Prostate gland (tissue), 2 donors: ENCODE measurements around the gene BMP2K. TPM values are rescaled to one million over a fixed set of nuclear protein-coding genes. Genes with fewer than 3 reads are reported as not detected.
A peak's percentile ranks its signal among the peaks of the same experiment; 100 is the strongest.

Experiments
- DNase-seq: peaks from one replicate; pipeline ENCODE4 v3.0.0-alpha.2; 2019; ENCODE audit warnings: low spot score
- H3K27ac ChIP-seq, 2 donors: fragments of 200-600 bp; sonication (generic); 2 replicates each; pipeline ENCODE4 v1.5.1; 2017 to 2019
- H3K27me3 ChIP-seq: fragments of 200-600 bp; sonication (generic); replicated peaks from 2 replicates; pipeline ENCODE4 v1.5.1; 2019; ENCODE audit not compliant: insufficient read depth
- H3K36me3 ChIP-seq, 2 donors: fragments of 200-600 bp; sonication (generic); 1 replicate in 1 of 2; 2 replicates in 1 of 2; pipeline versions ENCODE4 v1.5.1 to v1.8.1; 2017 to 2019
- H3K4me1 ChIP-seq: fragments of 200-600 bp; sonication (generic); replicated peaks from 2 replicates; pipeline ENCODE4 v1.5.1; 2019
- H3K4me3 ChIP-seq, 2 donors: fragments of 200-600 bp; sonication (generic); 2 replicates each; pipeline ENCODE4 v1.5.1; 2017 to 2019
- H3K9me3 ChIP-seq: fragments of 200-600 bp; sonication (generic); 2 replicates; pipeline ENCODE4 v1.5.1; 2017
- CTCF ChIP-seq, 4 experiments: fragments of 200-600 bp in 2 of 4; fragments of 450-650 bp in 2 of 4; sonication (generic) in 2 of 4; IDR thresholded peaks; 1 replicate in 3 of 4; 2 replicates in 1 of 4; pipeline ENCODE4 v1.5.1; 2016 to 2019; ENCODE audit warnings: antibody characterized with exemption in 4 of 4, mild to moderate bottlenecking in 2 of 4, moderate library complexity in 2 of 4
- POLR2A ChIP-seq: fragments of 450-650 bp; IDR thresholded peaks from one replicate; pipeline ENCODE4 v1.6.1; 2016; ENCODE audit warnings: antibody characterized with exemption, mild to moderate bottlenecking
- POLR2AphosphoS5 ChIP-seq: sonication (generic); formaldehyde crosslinking; IDR thresholded peaks from one replicate; pipeline ENCODE4 v1.6.1; 2017; ENCODE audit warnings: antibody characterized with exemption
- WGBS: methylation state at CpG from one replicate; pipeline ENCODE4 v1.1.5; 2018; 5-methylcytosine and 5-hydroxymethylcytosine counted together
- intact Hi-C: fragments of 100-400 bp; cut with DNase I; formaldehyde crosslinking; loops from one replicate; pipeline ENCODE4 v1.14.2; 2022
- total RNA-seq, 2 donors: library from RNA; depleted of rRNA; stranded (reverse); fragments of >200 nt; gene quantifications; one replicate each; pipeline ENCODE4 v1.1.0, GENCODE V29; 2016

BMP2K gene
- total RNA-seq, 2 donors from 2014 or later: 12.6 to 68.9 TPM

- WGBS: 94% methylated on average over 6 of the region's 6 CpGs
- DNase-seq: no peak
- Histone ChIP-seq H3K9me3 (no peaks in the 10 kb centered on the region), H3K27me3 (no peaks in the 10 kb centered on the region), H3K4me1 (no peaks in the 10 kb centered on the region), H3K36me3 (peaks cover 0 to 3% of the 10 kb centered on the region in 2 donors), H3K4me3 (no peak overlapping the region), H3K27ac (no peak overlapping the region)
- TF ChIP-seq POLR2A (no peak), CTCF (IDR thresholded peaks at IDR 0.05) (no peak), POLR2AphosphoS5 (no peak)
- intact Hi-C loops: no loop called here
Measured at GRCh38 chr4:78930016-78930629, 154.0 kb downstream of the BMP2K start.

GRCh38 chr4:78936989-78937388 is 160.8 kb downstream of the BMP2K start:
- TF ChIP-seq POLR2A (no peak), CTCF (IDR thresholded peaks at IDR 0.05) (no peak), POLR2AphosphoS5 (no peak)
- WGBS: 65% methylated on average over 4 of the region's 4 CpGs

GRCh38 chr4:78937837-78938236 is 161.7 kb downstream of the BMP2K start:
- no peak for DNase-seq
- no peak for TF ChIP-seq POLR2A
- TF ChIP-seq CTCF (IDR thresholded peaks at IDR 0.05): no peak
- no peak for TF ChIP-seq POLR2AphosphoS5
- no peak overlapping the region for H3K4me3 ChIP-seq
- H3K27me3 ChIP-seq: no peaks in the 10 kb centered on the region
- H3K27ac ChIP-seq: no peak overlapping the region
- 97% methylated on average over 4 of the region's 4 CpGs for WGBS
- H3K4me1 ChIP-seq: no peaks in the 10 kb centered on the region
- intact Hi-C loops: no loop called here
- H3K9me3 ChIP-seq: no peaks in the 10 kb centered on the region
- H3K36me3 ChIP-seq: no peaks in the 10 kb centered on the region

More at GRCh38 chr4:78936989-78937388, 160.8 kb downstream of the BMP2K start:
- DNase-seq: no peak
- no peak overlapping the region for H3K4me3 ChIP-seq
- no peaks in the 10 kb centered on the region for H3K36me3 ChIP-seq
- no peaks in the 10 kb centered on the region for H3K9me3 ChIP-seq
- no peak overlapping the region for H3K27ac ChIP-seq
- H3K27me3 ChIP-seq: no peaks in the 10 kb centered on the region
- H3K4me1 ChIP-seq: no peaks in the 10 kb centered on the region
- intact Hi-C loops: no loop called here

GRCh38 chr4:78938474-78938867 is 162.3 kb downstream of the BMP2K start:
- H3K27ac ChIP-seq: peak overlapping the region in 1 of 2 donors; percentile 78
- H3K9me3 ChIP-seq: no peaks in the 10 kb centered on the region
- intact Hi-C loops: no loop called here
- no peak for DNase-seq
- no peak for TF ChIP-seq POLR2AphosphoS5
- no peak for TF ChIP-seq POLR2A
- no peak for TF ChIP-seq CTCF (IDR thresholded peaks at IDR 0.05)
- no peaks in the 10 kb centered on the region for H3K27me3 ChIP-seq
- no peaks in the 10 kb centered on the region for H3K36me3 ChIP-seq
- WGBS: 0% methylated on average over 7 of the region's 7 CpGs
- no peaks in the 10 kb centered on the region for H3K4me1 ChIP-seq
- peak overlapping the region; percentile 76 to 86 for H3K4me3 ChIP-seq
